Neural cell (in vitro differentiated cells): ENCODE measurements around the gene CTNNB1.
"Not testable (repeated sequence)": the region's sequence is repeated elsewhere in the genome, so short reads cannot be mapped to it uniquely, and the experiment has no call there.

Source experiments
- EP300 ChIP-seq: fragments of 450-650 bp; conservative IDR thresholded peaks from 2 replicates; pipeline ENCODE4 v1.6.1; 2014; ENCODE audit warnings: antibody characterized with exemption, mild to moderate bottlenecking, moderate library complexity; ENCODE audit not compliant: poor library complexity, severe bottlenecking
- EZH2 ChIP-seq: fragments of 200-600, 300-800 bp; shearing (Covaris generic), sonication (generic); IDR thresholded peaks from 2 replicates; pipeline ENCODE4 v1.6.1; 2014; ENCODE audit warnings: antibody characterized with exemption, low read length, borderline replicate concordance, mild to moderate bottlenecking; ENCODE audit not compliant: insufficient read depth, poor library complexity, severe bottlenecking
- MXI1 ChIP-seq: fragments of 450-650 bp; conservative IDR thresholded peaks from 2 replicates; pipeline ENCODE4 v1.6.1; 2014; ENCODE audit warnings: antibody characterized with exemption, mild to moderate bottlenecking; ENCODE audit not compliant: poor library complexity, severe bottlenecking
- POLR2AphosphoS5 ChIP-seq: IDR thresholded peaks from 2 replicates; pipeline ENCODE4 v1.6.1; 2012
- RAD21 ChIP-seq: fragments of 450-650 bp; conservative IDR thresholded peaks from 2 replicates; pipeline ENCODE4 v1.6.1; 2014; ENCODE audit warnings: antibody characterized with exemption, mild to moderate bottlenecking, moderate library complexity
- SMC3 ChIP-seq: fragments of 450-650 bp; conservative IDR thresholded peaks from 2 replicates; pipeline ENCODE4 v1.6.1; 2014; ENCODE audit warnings: antibody characterized with exemption, mild to moderate bottlenecking, moderate library complexity; ENCODE audit not compliant: poor library complexity
- TAF1 ChIP-seq: IDR thresholded peaks from 2 replicates; pipeline ENCODE4 v1.6.1; 2012; ENCODE audit warnings: low read depth
- TF ChIP-seq, protein P1 (sequence below): fragments of 450-650 bp; IDR thresholded peaks from 2 replicates; pipeline ENCODE4 v1.5.1; 2014; ENCODE audit warnings: antibody characterized with exemption, mild to moderate bottlenecking, moderate library complexity; ENCODE audit not compliant: poor library complexity, severe bottlenecking
- TF ChIP-seq, protein P2 (sequence below): IDR thresholded peaks from 2 replicates; pipeline ENCODE4 v1.6.1; 2012; ENCODE audit warnings: borderline replicate concordance

DNA sequence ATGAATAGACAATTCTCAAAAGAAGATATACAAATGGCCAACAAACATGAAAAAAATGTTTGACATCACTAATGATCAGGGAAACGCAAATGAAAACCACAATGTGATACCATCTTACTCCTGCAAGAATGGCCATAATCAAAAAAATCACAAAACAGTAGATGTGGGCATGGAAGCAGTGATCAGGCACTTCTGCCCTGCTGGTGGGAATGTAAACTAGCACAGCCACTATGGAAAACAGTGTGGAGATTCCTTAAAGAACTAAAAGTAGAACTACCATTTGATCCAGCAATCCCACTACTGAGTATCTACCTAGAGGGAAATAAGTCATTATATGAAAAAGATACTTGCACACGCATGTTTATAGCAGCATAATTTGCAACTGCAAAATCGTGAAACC is 85.6 kb downstream of the CTNNB1 start:
- TF ChIP-seq EP300, POLR2AphosphoS5, SMC3, RAD21, MXI1, EZH2, TAF1: not testable (repeated sequence)
- TF ChIP-seq, protein P1, sequence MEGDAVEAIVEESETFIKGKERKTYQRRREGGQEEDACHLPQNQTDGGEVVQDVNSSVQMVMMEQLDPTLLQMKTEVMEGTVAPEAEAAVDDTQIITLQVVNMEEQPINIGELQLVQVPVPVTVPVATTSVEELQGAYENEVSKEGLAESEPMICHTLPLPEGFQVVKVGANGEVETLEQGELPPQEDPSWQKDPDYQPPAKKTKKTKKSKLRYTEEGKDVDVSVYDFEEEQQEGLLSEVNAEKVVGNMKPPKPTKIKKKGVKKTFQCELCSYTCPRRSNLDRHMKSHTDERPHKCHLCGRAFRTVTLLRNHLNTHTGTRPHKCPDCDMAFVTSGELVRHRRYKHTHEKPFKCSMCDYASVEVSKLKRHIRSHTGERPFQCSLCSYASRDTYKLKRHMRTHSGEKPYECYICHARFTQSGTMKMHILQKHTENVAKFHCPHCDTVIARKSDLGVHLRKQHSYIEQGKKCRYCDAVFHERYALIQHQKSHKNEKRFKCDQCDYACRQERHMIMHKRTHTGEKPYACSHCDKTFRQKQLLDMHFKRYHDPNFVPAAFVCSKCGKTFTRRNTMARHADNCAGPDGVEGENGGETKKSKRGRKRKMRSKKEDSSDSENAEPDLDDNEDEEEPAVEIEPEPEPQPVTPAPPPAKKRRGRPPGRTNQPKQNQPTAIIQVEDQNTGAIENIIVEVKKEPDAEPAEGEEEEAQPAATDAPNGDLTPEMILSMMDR: not testable (repeated sequence)
- TF ChIP-seq, protein P2, sequence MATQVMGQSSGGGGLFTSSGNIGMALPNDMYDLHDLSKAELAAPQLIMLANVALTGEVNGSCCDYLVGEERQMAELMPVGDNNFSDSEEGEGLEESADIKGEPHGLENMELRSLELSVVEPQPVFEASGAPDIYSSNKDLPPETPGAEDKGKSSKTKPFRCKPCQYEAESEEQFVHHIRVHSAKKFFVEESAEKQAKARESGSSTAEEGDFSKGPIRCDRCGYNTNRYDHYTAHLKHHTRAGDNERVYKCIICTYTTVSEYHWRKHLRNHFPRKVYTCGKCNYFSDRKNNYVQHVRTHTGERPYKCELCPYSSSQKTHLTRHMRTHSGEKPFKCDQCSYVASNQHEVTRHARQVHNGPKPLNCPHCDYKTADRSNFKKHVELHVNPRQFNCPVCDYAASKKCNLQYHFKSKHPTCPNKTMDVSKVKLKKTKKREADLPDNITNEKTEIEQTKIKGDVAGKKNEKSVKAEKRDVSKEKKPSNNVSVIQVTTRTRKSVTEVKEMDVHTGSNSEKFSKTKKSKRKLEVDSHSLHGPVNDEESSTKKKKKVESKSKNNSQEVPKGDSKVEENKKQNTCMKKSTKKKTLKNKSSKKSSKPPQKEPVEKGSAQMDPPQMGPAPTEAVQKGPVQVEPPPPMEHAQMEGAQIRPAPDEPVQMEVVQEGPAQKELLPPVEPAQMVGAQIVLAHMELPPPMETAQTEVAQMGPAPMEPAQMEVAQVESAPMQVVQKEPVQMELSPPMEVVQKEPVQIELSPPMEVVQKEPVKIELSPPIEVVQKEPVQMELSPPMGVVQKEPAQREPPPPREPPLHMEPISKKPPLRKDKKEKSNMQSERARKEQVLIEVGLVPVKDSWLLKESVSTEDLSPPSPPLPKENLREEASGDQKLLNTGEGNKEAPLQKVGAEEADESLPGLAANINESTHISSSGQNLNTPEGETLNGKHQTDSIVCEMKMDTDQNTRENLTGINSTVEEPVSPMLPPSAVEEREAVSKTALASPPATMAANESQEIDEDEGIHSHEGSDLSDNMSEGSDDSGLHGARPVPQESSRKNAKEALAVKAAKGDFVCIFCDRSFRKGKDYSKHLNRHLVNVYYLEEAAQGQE: not testable (repeated sequence)
